ENCODE measurements around the gene LRRC8B. TPM values are rescaled to one million over a fixed set of nuclear protein-coding genes. Genes with fewer than 3 reads are reported as not detected.
"Not testable (repeated sequence)": the region's sequence is repeated elsewhere in the genome, so short reads cannot be mapped to it uniquely, and the experiment has no call there.

Gene LRRC8B
- total RNA-seq, 2 donors from 2014 or later, result 39.2 to 39.4 TPM

GRCh38 chr1:89627596-89627962, 103.0 kb downstream of the LRRC8B start:
- Histone ChIP-seq H3K9ac (ENCODE audit: extremely low read depth, low read length, poor library complexity, severe bottlenecking) (no peak overlapping the region), H3K27ac (ENCODE audit: low read depth, low read length) (no peak overlapping the region), H3K4me3 (ENCODE audit: low read length) (no peak overlapping the region), H3K36me3 (ENCODE audit: control insufficient read depth, insufficient read depth, low read length) (no peaks in the 10 kb centered on the region), H3K4me1 (ENCODE audit: control insufficient read depth, insufficient read depth, low read length) (no peaks in the 10 kb centered on the region), H3K9me3 (ENCODE audit: control insufficient read depth, low read length) (no peaks in the 10 kb centered on the region), H3K27me3 (ENCODE audit: control insufficient read depth, insufficient read depth, low read length, poor library complexity, severe bottlenecking) (peaks cover 21% of the 10 kb centered on the region)
- H3K27ac Mint-ChIP-seq, result no peak overlapping the region
- H3K9me3 Mint-ChIP-seq, result no peaks in the 10 kb centered on the region
- peaks cover 24% of the 10 kb centered on the region for H3K27me3 Mint-ChIP-seq (ENCODE audit: insufficient read depth)
- TF ChIP-seq CTCF (conservative IDR thresholded peaks at IDR 0.05), result no peak
- H3K4me1 Mint-ChIP-seq, result peaks cover 3% of the 10 kb centered on the region
- H3K4me3 Mint-ChIP-seq, result no peak overlapping the region
- DNase-seq, result no peak
- H3K36me3 Mint-ChIP-seq (ENCODE audit: low read depth), result no peaks in the 10 kb centered on the region

GRCh38 chr1:89629146-89629545, 104.5 kb downstream of the LRRC8B start:
- Mint-ChIP-seq H3K4me1 (peaks cover 7% of the 10 kb centered on the region), H3K36me3 (ENCODE audit: low read depth) (no peaks in the 10 kb centered on the region), H3K27ac (no peak overlapping the region), H3K4me3 (no peak overlapping the region), H3K27me3 (ENCODE audit: insufficient read depth) (peaks cover 31% of the 10 kb centered on the region), H3K9me3 (no peaks in the 10 kb centered on the region)
- Histone ChIP-seq H3K9ac (ENCODE audit: extremely low read depth, low read length, poor library complexity, severe bottlenecking) (no peak overlapping the region), H3K9me3 (ENCODE audit: control insufficient read depth, low read length) (no peaks in the 10 kb centered on the region), H3K4me3 (ENCODE audit: low read length) (no peak overlapping the region), H3K4me1 (ENCODE audit: control insufficient read depth, insufficient read depth, low read length) (no peaks in the 10 kb centered on the region), H3K27ac (ENCODE audit: low read depth, low read length) (no peak overlapping the region), H3K36me3 (ENCODE audit: control insufficient read depth, insufficient read depth, low read length) (no peaks in the 10 kb centered on the region), H3K27me3 (ENCODE audit: control insufficient read depth, insufficient read depth, low read length, poor library complexity, severe bottlenecking) (peaks cover 28% of the 10 kb centered on the region)
- TF ChIP-seq CTCF (conservative IDR thresholded peaks at IDR 0.05), result no peak
- WGBS, 2 experiments (ENCODE audit: insufficient coverage in 1 of 2, insufficient read length in 1 of 2), result 80 to 86% methylated on average over 1 to 2 of the region's 2 CpGs
- no peak for DNase-seq

- not testable (repeated sequence) for H3K9me3 ChIP-seq (ENCODE audit: control insufficient read depth, low read length); H3K36me3 ChIP-seq (ENCODE audit: control insufficient read depth, insufficient read depth, low read length); H3K27ac Mint-ChIP-seq; H3K9ac ChIP-seq (ENCODE audit: extremely low read depth, low read length, poor library complexity, severe bottlenecking); H3K4me1 ChIP-seq (ENCODE audit: control insufficient read depth, insufficient read depth, low read length); DNase-seq; H3K4me3 Mint-ChIP-seq; H3K4me3 ChIP-seq (ENCODE audit: low read length); H3K9me3 Mint-ChIP-seq; H3K36me3 Mint-ChIP-seq (ENCODE audit: low read depth); H3K27ac ChIP-seq (ENCODE audit: low read depth, low read length)
- H3K27me3 Mint-ChIP-seq (ENCODE audit: insufficient read depth), result peaks cover 35% of the 10 kb centered on the region
- H3K27me3 ChIP-seq (ENCODE audit: control insufficient read depth, insufficient read depth, low read length, poor library complexity, severe bottlenecking), result peaks cover 32% of the 10 kb centered on the region
- peaks cover 10% of the 10 kb centered on the region for H3K4me1 Mint-ChIP-seq
- WGBS, 2 experiments (ENCODE audit: insufficient coverage in 1 of 2, insufficient read length in 1 of 2), result 93% methylated on average over 2 of the region's 2 CpGs; no CpG with 5 or more reads in 1 of the 2 experiments
Measured at GRCh38 chr1:89629600-89629999, 105.0 kb downstream of the LRRC8B start.

DNA sequence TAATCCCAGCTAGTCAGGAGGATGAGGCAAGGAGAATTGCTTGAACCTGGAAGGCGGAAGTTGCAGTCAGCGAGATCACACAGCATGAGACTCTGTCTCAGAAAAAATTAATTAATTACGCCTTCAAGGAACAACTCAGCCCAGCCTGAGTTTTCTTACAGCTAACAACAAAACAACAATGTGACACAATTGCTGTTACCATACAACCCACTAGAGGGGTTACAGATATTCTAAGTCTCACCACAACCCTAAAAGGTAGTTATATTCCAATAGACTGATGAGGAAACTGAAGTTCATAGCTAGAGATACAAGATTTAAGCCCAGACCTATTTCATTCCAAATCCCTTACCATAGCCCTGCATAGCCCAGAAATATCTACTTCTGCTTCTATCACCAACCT, 105.4 kb downstream of the LRRC8B start:
- Mint-ChIP-seq H3K4me3 (no peak overlapping the region), H3K27ac (no peak overlapping the region), H3K36me3 (ENCODE audit: low read depth) (no peaks in the 10 kb centered on the region), H3K27me3 (ENCODE audit: insufficient read depth) (peaks cover 37% of the 10 kb centered on the region), H3K4me1 (peaks cover 10% of the 10 kb centered on the region), H3K9me3 (no peaks in the 10 kb centered on the region)
- Histone ChIP-seq H3K27me3 (ENCODE audit: control insufficient read depth, insufficient read depth, low read length, poor library complexity, severe bottlenecking) (peaks cover 37% of the 10 kb centered on the region), H3K36me3 (ENCODE audit: control insufficient read depth, insufficient read depth, low read length) (no peaks in the 10 kb centered on the region), H3K4me1 (ENCODE audit: control insufficient read depth, insufficient read depth, low read length) (no peaks in the 10 kb centered on the region), H3K9me3 (ENCODE audit: control insufficient read depth, low read length) (no peaks in the 10 kb centered on the region), H3K27ac (ENCODE audit: low read depth, low read length) (no peak overlapping the region), H3K4me3 (ENCODE audit: low read length) (no peak overlapping the region), H3K9ac (ENCODE audit: extremely low read depth, low read length, poor library complexity, severe bottlenecking) (no peak overlapping the region)
- WGBS, 2 experiments (ENCODE audit: insufficient coverage in 1 of 2, insufficient read length in 1 of 2), result 96% methylated on average over 3 of the region's 3 CpGs; no CpG with 5 or more reads in 1 of the 2 experiments
- peak; percentile 32 for TF ChIP-seq CTCF (conservative IDR thresholded peaks at IDR 0.05)
- no peak for DNase-seq
